Spleen (tissue), 11 donors: ENCODE results near the gene ADAMTS18. TPM values are rescaled to one million over a fixed set of nuclear protein-coding genes. Genes with fewer than 3 reads are reported as not detected.

Experiments
- DNase-seq: peaks from one replicate; pipeline ENCODE4 v3.0.0-alpha.2; 2020
- H3K27ac ChIP-seq, 8 donors: fragments of 200-600 bp; sonication (generic) in 7 of 8; 1 replicate in 4 of 8; 2 replicates in 4 of 8; pipeline versions ENCODE4 v1.5.0 to v1.8.0; 2016 to 2021; ENCODE audit warnings: inconsistent platforms in 4 of 8, mild to moderate bottlenecking in 4 of 8, moderate library complexity in 1 of 8
- H3K27me3 ChIP-seq, 7 donors: fragments of 200-600 bp; sonication (generic) in 6 of 7; replicated peaks in 1 of 7; 1 replicate in 4 of 7; 2 replicates in 3 of 7; pipeline versions ENCODE4 v1.5.0 to v1.8.0; 2016 to 2021; ENCODE audit warnings: inconsistent platforms in 3 of 7, mild to moderate bottlenecking in 1 of 7
- H3K36me3 ChIP-seq, 6 donors: fragments of 200-600 bp; sonication (generic) in 5 of 6; 1 replicate in 4 of 6; 2 replicates in 2 of 6; pipeline versions ENCODE4 v1.5.0 to v1.8.0; 2016 to 2021; ENCODE audit warnings: inconsistent platforms in 2 of 6
- H3K4me1 ChIP-seq, 6 donors: fragments of 200-600 bp; sonication (generic) in 5 of 6; 1 replicate in 3 of 6; 2 replicates in 3 of 6; pipeline versions ENCODE4 v1.5.0 to v1.8.0; 2016 to 2021; ENCODE audit warnings: inconsistent platforms in 3 of 6
- H3K4me3 ChIP-seq, 8 donors: fragments of 200-600 bp; sonication (generic) in 7 of 8; 1 replicate in 4 of 8; 2 replicates in 4 of 8; pipeline versions ENCODE4 v1.5.0 to v1.8.0; 2016 to 2021; ENCODE audit warnings: inconsistent platforms in 4 of 8, mild to moderate bottlenecking in 4 of 8, moderate library complexity in 2 of 8
- H3K9me3 ChIP-seq, 8 donors: fragments of 200-600 bp; sonication (generic) in 7 of 8; 1 replicate in 4 of 8; 2 replicates in 4 of 8; pipeline versions ENCODE4 v1.5.0 to v1.8.0; 2016 to 2021; ENCODE audit warnings: inconsistent platforms in 4 of 8
- POLR2A ChIP-seq, 3 donors: fragments of 450-650 bp; IDR thresholded peaks; one replicate each; pipeline ENCODE4 v1.5.1; 2017; ENCODE audit warnings: antibody characterized with exemption in 3 of 3, mild to moderate bottlenecking in 1 of 3
- POLR2AphosphoS5 ChIP-seq, 3 donors: sonication (generic); formaldehyde crosslinking; IDR thresholded peaks; one replicate each; pipeline ENCODE4 v1.5.1; 2017; ENCODE audit warnings: antibody characterized with exemption in 3 of 3
- WGBS, 5 donors: extraction: QIAGEN DNeasy Blood & Tissue Kit in 3 of 5; methylation state at CpG; one replicate each; pipeline versions ENCODE4 v1.1.5 to v1.1.7; 2013 to 2018; 5-methylcytosine and 5-hydroxymethylcytosine counted together
- intact Hi-C: fragments of 100-400 bp; cut with DNase I; formaldehyde crosslinking; loops from one replicate; pipeline ENCODE4 v1.15.0; 2023; ENCODE audit warnings: low total_unique reads
- polyA plus RNA-seq, 3 donors: library from polyadenylated mRNA; stranded (reverse); fragments of 200-250 nt; gene quantifications; one replicate each; pipeline ENCODE4 v1.2.1, GENCODE V29; 2013
- total RNA-seq, 7 donors: library from RNA; depleted of rRNA in 3 of 7; stranded (reverse); fragments of >200 nt in 3 of 7; fragmentation: NEBNext Ultra II Directional in 4 of 7; extraction: Animal tissue kit (Norgen Biotek cat#: 25700) in 4 of 7; gene quantifications; one replicate each; pipeline versions ENCODE4 v1.1.0 to v1.2.1, GENCODE V29; 2016 to 2021
- TF ChIP-seq, protein P1 (sequence below), 11 experiments: fragments of 200-600 bp in 7 of 11; fragments of 450-650 bp in 4 of 11; sonication (generic) in 4 of 11; IDR thresholded peaks in 8 of 11; conservative IDR thresholded peaks in 3 of 11; 1 replicate in 7 of 11; 2 replicates in 4 of 11; pipeline versions ENCODE4 v1.4.0 to v1.8.0; 2016 to 2021; ENCODE audit warnings: antibody characterized with exemption in 11 of 11, inconsistent platforms in 4 of 11, mild to moderate bottlenecking in 1 of 11
- donor health status: healthy with polysubstance abuse.
- donor health status: DM: no; HTN: no; CAD: no; lungs with moderate emphysema.
- donor health status: DM: no; HTN: no; CAD: no.
- donor health status: Bipolar disorder and iron deficiency.
- donor health status: healthy.
- donor health status: DM: no; HTN: no; CAD: no.
- donor health status: DM: yes; HTN: yes; CAD: no.

The ADAMTS18 gene
- total and polyA plus RNA-seq, 10 donors = not detected

- no peak overlapping the region for H3K27ac ChIP-seq
- TF ChIP-seq POLR2AphosphoS5 (IDR thresholded peaks at IDR 0.05) (no peak), POLR2A (IDR thresholded peaks at IDR 0.05) (no peak)
- TF ChIP-seq, protein P1, sequence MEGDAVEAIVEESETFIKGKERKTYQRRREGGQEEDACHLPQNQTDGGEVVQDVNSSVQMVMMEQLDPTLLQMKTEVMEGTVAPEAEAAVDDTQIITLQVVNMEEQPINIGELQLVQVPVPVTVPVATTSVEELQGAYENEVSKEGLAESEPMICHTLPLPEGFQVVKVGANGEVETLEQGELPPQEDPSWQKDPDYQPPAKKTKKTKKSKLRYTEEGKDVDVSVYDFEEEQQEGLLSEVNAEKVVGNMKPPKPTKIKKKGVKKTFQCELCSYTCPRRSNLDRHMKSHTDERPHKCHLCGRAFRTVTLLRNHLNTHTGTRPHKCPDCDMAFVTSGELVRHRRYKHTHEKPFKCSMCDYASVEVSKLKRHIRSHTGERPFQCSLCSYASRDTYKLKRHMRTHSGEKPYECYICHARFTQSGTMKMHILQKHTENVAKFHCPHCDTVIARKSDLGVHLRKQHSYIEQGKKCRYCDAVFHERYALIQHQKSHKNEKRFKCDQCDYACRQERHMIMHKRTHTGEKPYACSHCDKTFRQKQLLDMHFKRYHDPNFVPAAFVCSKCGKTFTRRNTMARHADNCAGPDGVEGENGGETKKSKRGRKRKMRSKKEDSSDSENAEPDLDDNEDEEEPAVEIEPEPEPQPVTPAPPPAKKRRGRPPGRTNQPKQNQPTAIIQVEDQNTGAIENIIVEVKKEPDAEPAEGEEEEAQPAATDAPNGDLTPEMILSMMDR (IDR thresholded peaks at IDR 0.05 in 8 of 11, conservative IDR thresholded peaks at IDR 0.05 in 3 of 11) = no peak
- H3K4me1 ChIP-seq = peaks cover 0 to 3% (median 0%) of the 10 kb centered on the region in 6 donors
- H3K4me3 ChIP-seq = no peak overlapping the region
- H3K36me3 ChIP-seq = no peaks in the 10 kb centered on the region
- no peak for DNase-seq
- intact Hi-C loops = no loop called here
- no peaks in the 10 kb centered on the region for H3K27me3 ChIP-seq
- no peaks in the 10 kb centered on the region for H3K9me3 ChIP-seq
- WGBS, 5 donors = 81 to 88% (median 88%) methylated on average over 3 of the region's 3 CpGs
Observed at GRCh38 chr16:77295896-77296295, 138.9 kb downstream of the ADAMTS18 start.

DNA sequence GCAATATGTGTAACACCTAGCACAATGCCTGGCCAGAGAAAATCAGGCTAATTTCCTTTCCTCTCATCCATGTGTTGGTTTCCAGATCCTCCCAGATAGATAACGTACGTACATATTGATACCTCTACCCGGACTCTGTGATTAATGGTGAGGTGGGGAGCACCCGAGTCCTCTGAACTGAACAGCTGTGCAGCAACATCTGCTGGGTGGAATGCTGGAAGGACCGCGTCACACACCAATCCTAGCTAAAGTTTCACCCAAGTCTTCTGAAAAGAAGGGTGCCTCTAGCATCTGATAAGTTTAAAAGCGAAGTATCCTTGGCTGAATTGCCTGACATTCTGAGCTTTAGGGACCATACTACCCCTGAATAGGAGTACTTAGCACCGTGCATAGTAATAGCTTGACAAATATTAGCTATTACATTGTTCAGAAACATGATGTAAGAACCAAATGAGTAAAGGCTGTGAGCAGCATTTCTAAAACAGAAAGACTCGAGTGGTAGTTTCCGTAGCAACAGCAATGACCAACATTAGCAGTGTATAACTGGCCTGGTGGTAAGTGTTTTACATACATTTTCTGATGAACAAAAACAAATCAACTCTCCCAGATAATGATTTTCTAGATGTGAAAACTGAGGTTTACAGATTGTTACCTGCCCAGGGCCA is 144.3 kb downstream of the ADAMTS18 start:
- Histone ChIP-seq H3K36me3 (no peaks in the 10 kb centered on the region), H3K27ac (no peak overlapping the region), H3K27me3 (no peaks in the 10 kb centered on the region), H3K9me3 (no peaks in the 10 kb centered on the region), H3K4me1 (no peaks in the 10 kb centered on the region), H3K4me3 (no peak overlapping the region)
- intact Hi-C loops = no loop called here
- WGBS, 5 donors = 74 to 84% (median 79%) methylated on average over 10 of the region's 10 CpGs
- no peak for DNase-seq
- no peak for TF ChIP-seq POLR2AphosphoS5 (IDR thresholded peaks at IDR 0.05)
- TF ChIP-seq, protein P1 (IDR thresholded peaks at IDR 0.05 in 8 of 11, conservative IDR thresholded peaks at IDR 0.05 in 3 of 11) = no peak
- TF ChIP-seq POLR2A (IDR thresholded peaks at IDR 0.05) = no peak

DNA sequence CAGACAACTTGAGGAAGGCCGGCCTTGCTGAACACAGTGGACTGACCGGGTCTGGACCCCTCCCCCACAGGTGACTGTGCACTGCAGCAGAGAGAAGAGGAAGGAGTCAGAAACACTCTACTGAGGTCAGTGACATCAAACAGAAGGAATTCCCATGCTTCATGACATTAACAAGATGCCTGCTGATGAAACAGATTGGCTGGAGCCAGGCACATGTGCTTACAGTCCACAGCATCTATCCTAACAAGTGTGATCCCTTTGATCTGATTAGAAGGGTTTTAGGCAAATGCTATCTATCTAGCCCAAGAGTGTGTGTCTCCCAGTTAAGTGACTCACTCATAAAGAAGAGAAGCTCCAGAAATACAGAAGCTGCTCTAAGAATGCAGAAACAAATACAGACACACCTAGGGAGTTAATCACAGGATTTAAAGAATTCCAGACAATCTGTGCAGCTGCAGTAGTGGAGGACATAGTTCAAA is 145.5 kb downstream of the ADAMTS18 start:
- TF ChIP-seq, protein P1 (IDR thresholded peaks at IDR 0.05 in 8 of 11, conservative IDR thresholded peaks at IDR 0.05 in 3 of 11) = no peak
- TF ChIP-seq POLR2A (IDR thresholded peaks at IDR 0.05) (no peak), POLR2AphosphoS5 (IDR thresholded peaks at IDR 0.05) (no peak)
- intact Hi-C loops = no loop called here
- no peak for DNase-seq

DNA sequence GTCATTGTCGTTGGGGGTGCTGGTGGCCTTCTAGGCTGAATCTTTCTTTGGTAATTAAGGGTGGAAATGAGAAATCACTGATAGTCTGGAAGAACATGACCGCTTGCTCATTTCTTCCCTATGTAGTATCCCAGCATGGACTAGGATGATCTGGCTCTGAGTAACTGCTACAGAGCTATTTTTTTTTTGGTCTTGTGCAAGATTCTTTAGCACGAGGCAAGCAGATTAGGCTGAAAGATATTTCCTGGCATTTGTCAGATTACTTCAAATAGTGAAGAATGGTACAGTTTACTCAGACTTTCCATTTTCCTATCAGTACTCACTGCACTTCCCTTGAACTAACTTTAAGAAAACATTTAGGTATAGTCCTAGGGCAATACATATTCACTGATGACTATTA is 146.6 kb downstream of the ADAMTS18 start:
- no peak for DNase-seq
- H3K27me3 ChIP-seq = no peaks in the 10 kb centered on the region
- TF ChIP-seq POLR2AphosphoS5 (IDR thresholded peaks at IDR 0.05) (no peak), POLR2A (IDR thresholded peaks at IDR 0.05) (no peak)
- TF ChIP-seq, protein P1 (IDR thresholded peaks at IDR 0.05 in 8 of 11, conservative IDR thresholded peaks at IDR 0.05 in 3 of 11) = no peak
- intact Hi-C loops = no loop called here
- H3K36me3 ChIP-seq = no peaks in the 10 kb centered on the region
- H3K9me3 ChIP-seq = no peaks in the 10 kb centered on the region
- WGBS, 5 donors = 43 to 64% (median 58%) methylated on average over 3 of the region's 3 CpGs
- no peaks in the 10 kb centered on the region for H3K4me1 ChIP-seq
- no peak overlapping the region for H3K27ac ChIP-seq
- no peak overlapping the region for H3K4me3 ChIP-seq

More for the DNA sequence above, 145.5 kb downstream of the ADAMTS18 start:
- Histone ChIP-seq H3K9me3 (no peaks in the 10 kb centered on the region), H3K27ac (no peak overlapping the region), H3K27me3 (no peaks in the 10 kb centered on the region), H3K4me1 (no peaks in the 10 kb centered on the region), H3K36me3 (no peaks in the 10 kb centered on the region), H3K4me3 (no peak overlapping the region)
- WGBS, 5 donors = 29 to 53% (median 44%) methylated on average over 2 of the region's 2 CpGs
